Measurements from ENCODE around the gene EGFL8.

Gene EGFL8

GRCh38 chr6:32168350-32168749 is 4.0 kb downstream of the EGFL8 start:
- Histone ChIP-seq H3K4me1 (ENCODE audit: insufficient read depth, low read length, poor library complexity, severe bottlenecking) (peaks cover 7% of the 10 kb centered on the region), H4K20me1 (ENCODE audit: insufficient read depth, low read length, poor library complexity, severe bottlenecking) (no peaks in the 10 kb centered on the region), H3K4me2 (ENCODE audit: low read depth, low read length, poor library complexity, severe bottlenecking) (no peak overlapping the region), H2AFZ (ENCODE audit: low read length) (no peak overlapping the region), H3K27me3 (ENCODE audit: insufficient read depth, low read length, poor library complexity, severe bottlenecking) (no peaks in the 10 kb centered on the region), H3K9ac (ENCODE audit: low read depth, low read length, poor library complexity, severe bottlenecking) (no peak overlapping the region), H3K9me2 (replicated peaks; ENCODE audit: low read depth, low read length) (no peaks in the 10 kb centered on the region), H3K36me3 (ENCODE audit: insufficient read depth, low read length) (peaks cover 17% of the 10 kb centered on the region; the same call in 1 of the 2 replicates), H3K4me3 (ENCODE audit: low read length, poor library complexity, severe bottlenecking) (no peak overlapping the region), H3K79me2 (ENCODE audit: insufficient read depth, low read length) (peaks cover under 1% of the 10 kb centered on the region; the same call in 1 of the 2 replicates), H3F3A (ENCODE audit: low read depth) (no peaks in the 10 kb centered on the region), H3K9me3 (ENCODE audit: insufficient read depth, low read depth, low read length) (no peaks in the 10 kb centered on the region)
- TF ChIP-seq EZH2phosphoT487 (IDR thresholded peaks at IDR 0.05; ENCODE audit: borderline replicate concordance): no peak
- no peak for TF ChIP-seq CTCF (conservative IDR thresholded peaks at IDR 0.05; ENCODE audit: low read length)

- Histone ChIP-seq H3K27me3 (ENCODE audit: insufficient read depth, low read length, poor library complexity, severe bottlenecking) (no peaks in the 10 kb centered on the region), H3K9me2 (replicated peaks; ENCODE audit: low read depth, low read length) (no peaks in the 10 kb centered on the region), H4K20me1 (ENCODE audit: insufficient read depth, low read length, poor library complexity, severe bottlenecking) (no peaks in the 10 kb centered on the region), H3K9me3 (ENCODE audit: insufficient read depth, low read depth, low read length) (no peaks in the 10 kb centered on the region), H3K4me1 (ENCODE audit: insufficient read depth, low read length, poor library complexity, severe bottlenecking) (peaks cover 10% of the 10 kb centered on the region), H3K9ac (ENCODE audit: low read depth, low read length, poor library complexity, severe bottlenecking) (no peak overlapping the region), H3K4me2 (ENCODE audit: low read depth, low read length, poor library complexity, severe bottlenecking) (no peak overlapping the region), H3K4me3 (ENCODE audit: low read length, poor library complexity, severe bottlenecking) (no peak overlapping the region), H3K36me3 (ENCODE audit: insufficient read depth, low read length) (peaks cover 17% of the 10 kb centered on the region; the same call in 1 of the 2 replicates), H3F3A (ENCODE audit: low read depth) (no peaks in the 10 kb centered on the region), H3K79me2 (ENCODE audit: insufficient read depth, low read length) (peaks cover 7% of the 10 kb centered on the region; the same call in 1 of the 2 replicates), H2AFZ (ENCODE audit: low read length) (no peak overlapping the region)
- TF ChIP-seq EZH2phosphoT487 (IDR thresholded peaks at IDR 0.05; ENCODE audit: borderline replicate concordance) (no peak), CTCF (conservative IDR thresholded peaks at IDR 0.05; ENCODE audit: low read length) (no peak; the same call in 1 of the 2 replicates)
Measured at GRCh38 chr6:32168807-32169591, 4.6 kb downstream of the EGFL8 start.

GRCh38 chr6:32170294-32170693 is 5.9 kb downstream of the EGFL8 start:
- no peak overlapping the region for H3K4me2 ChIP-seq (ENCODE audit: low read depth, low read length, poor library complexity, severe bottlenecking)
- no peak for TF ChIP-seq EZH2phosphoT487 (IDR thresholded peaks at IDR 0.05; ENCODE audit: borderline replicate concordance)
- TF ChIP-seq CTCF (conservative IDR thresholded peaks at IDR 0.05; ENCODE audit: low read length): no peak
- no peaks in the 10 kb centered on the region for H4K20me1 ChIP-seq (ENCODE audit: insufficient read depth, low read length, poor library complexity, severe bottlenecking)
- no peaks in the 10 kb centered on the region for H3K9me3 ChIP-seq (ENCODE audit: insufficient read depth, low read depth, low read length)
- H2AFZ ChIP-seq (ENCODE audit: low read length): no peak overlapping the region
- H3K4me3 ChIP-seq (ENCODE audit: low read length, poor library complexity, severe bottlenecking): no peak overlapping the region
- no peaks in the 10 kb centered on the region for H3F3A ChIP-seq (ENCODE audit: low read depth)
- H3K9ac ChIP-seq (ENCODE audit: low read depth, low read length, poor library complexity, severe bottlenecking): no peak overlapping the region
- peaks cover 20% of the 10 kb centered on the region for H3K79me2 ChIP-seq (ENCODE audit: insufficient read depth, low read length)
- peaks cover 21% of the 10 kb centered on the region for H3K4me1 ChIP-seq (ENCODE audit: insufficient read depth, low read length, poor library complexity, severe bottlenecking)
- no peaks in the 10 kb centered on the region for H3K27me3 ChIP-seq (ENCODE audit: insufficient read depth, low read length, poor library complexity, severe bottlenecking)
- H3K36me3 ChIP-seq (ENCODE audit: insufficient read depth, low read length): peaks cover 17% of the 10 kb centered on the region; the same call in 1 of the 2 replicates
- H3K9me2 ChIP-seq (replicated peaks; ENCODE audit: low read depth, low read length): no peaks in the 10 kb centered on the region

Measured in Loucy (cell line).